ENCODE results near the gene NCOA7. TPM values are rescaled to one million over a fixed set of nuclear protein-coding genes. Genes with fewer than 3 reads are reported as not detected.

The NCOA7 gene
- total and polyA plus RNA-seq, 2 of the 8 experiments (the other 6 are each of a cell fraction or from before 2014, with no cell fraction given), result 2.6 to 10.7 TPM

DNA sequence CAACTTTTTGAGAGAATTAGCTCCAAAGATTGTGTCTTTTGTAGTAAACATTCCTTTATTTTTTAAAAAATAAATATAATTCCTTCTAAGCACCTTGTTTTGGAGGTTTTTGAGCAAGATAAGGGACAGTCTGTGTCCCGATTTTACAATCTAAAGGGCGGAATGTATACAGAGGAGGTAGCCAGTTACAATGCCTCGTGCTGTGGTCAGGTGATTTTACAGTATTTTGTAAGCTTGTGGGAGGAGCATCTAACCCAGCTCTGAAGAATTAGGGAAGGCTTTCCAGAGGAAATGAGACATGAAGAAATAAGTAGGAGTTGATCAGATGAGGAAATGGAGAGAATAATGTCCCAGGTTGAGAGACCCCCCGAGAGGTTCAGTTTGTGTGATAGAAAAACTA lies 167.1 kb downstream of the NCOA7 start (continued):
- TF ChIP-seq CTBP2 (IDR thresholded peaks at IDR 0.05; ENCODE audit: borderline replicate concordance, insufficient read depth, insufficient read length, low read length) (no peak), POU5F1 (IDR thresholded peaks at IDR 0.05; ENCODE audit: low read depth, low read length) (no peak)
